HG02588 (cell line): Measurements from ENCODE around the gene ATF3.

Source experiments
- ATAC-seq: cut with Tn5 transposase; IDR thresholded peaks from one replicate; pipeline ENCODE4 v1.9.1; 2021; ENCODE audit warnings: mild to moderate bottlenecking, moderate library complexity; ENCODE audit not compliant: unreplicated experiment

Gene ATF3

DNA sequence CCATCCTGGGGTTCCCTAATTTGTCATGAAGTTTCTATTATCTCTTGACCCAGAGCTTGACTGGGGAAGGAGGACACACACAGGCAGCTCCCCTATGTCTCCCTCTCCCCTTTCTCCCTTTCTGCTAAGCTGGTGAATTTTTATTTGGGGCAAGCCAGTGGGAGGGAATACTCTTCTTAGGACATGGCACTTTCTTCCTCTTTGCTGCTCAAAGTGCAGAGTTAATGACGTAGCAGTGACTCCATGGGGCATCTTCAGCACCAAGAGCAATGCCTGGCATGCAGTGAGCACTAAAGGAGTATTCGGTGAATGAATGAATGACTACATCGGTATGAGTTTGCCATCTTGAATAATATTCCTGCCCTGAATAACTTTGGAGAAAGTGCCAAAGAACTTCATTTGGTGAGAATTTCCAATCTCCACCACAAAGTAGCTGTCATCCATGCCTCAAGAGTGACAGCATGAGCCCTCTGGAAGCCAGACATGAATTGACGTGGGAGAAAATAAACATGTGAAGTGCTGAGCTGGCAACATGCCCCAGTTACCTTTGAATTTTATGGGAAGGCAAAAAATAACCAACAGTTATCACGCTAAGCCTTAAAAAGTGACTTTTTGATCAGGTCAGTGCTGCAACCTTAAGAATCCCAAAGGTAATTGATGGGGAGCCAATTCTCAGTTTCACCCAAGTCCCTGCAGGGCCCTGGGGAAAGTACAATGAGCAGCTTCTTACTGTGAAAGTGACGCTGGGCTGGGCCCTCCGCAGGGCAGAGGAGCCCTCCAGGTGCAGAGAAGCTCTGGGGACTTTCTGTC, 22.1 kb upstream of the ATF3 start:
- ATAC-seq, result peak; percentile 98

DNA sequence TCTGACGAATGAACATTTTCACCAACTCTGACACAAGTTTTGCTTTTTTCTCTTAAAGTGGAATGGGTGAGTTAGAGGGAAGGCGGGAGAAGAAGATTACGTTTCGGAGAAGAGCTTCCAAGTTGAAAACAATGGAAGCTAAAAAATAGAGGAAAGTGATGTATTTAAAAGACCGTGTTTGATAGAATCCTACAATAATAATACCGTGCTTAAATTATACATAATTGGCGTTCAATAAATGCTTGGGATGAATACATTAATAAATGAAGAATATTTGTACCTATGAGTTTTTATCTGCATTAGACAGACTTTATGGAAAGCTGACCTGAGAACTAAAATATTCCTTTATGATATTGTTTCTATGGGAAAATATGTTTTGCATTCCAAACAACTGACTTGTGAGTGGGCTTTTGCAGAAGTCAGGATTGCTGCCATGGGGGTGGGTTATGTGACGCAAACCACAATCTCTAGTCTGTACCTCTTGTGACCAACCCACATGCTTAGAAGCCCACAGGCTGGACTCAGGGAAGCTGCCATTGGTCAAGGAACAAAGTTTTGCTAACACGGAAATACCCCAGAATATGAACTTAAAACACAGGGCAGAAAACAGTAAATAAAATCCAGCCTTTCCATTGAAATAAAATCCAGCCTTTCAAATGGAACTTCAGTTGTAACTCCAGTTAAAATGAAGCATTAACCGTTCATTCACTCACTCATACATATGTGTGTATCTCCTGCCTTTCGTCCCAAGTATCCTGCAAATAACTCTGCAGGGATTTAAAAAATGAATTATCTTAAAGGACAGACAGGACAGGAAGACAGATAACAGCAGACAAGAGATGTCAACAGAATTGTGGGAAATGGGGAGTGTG, 21.3 kb upstream of the ATF3 start:
- no peak for ATAC-seq

DNA sequence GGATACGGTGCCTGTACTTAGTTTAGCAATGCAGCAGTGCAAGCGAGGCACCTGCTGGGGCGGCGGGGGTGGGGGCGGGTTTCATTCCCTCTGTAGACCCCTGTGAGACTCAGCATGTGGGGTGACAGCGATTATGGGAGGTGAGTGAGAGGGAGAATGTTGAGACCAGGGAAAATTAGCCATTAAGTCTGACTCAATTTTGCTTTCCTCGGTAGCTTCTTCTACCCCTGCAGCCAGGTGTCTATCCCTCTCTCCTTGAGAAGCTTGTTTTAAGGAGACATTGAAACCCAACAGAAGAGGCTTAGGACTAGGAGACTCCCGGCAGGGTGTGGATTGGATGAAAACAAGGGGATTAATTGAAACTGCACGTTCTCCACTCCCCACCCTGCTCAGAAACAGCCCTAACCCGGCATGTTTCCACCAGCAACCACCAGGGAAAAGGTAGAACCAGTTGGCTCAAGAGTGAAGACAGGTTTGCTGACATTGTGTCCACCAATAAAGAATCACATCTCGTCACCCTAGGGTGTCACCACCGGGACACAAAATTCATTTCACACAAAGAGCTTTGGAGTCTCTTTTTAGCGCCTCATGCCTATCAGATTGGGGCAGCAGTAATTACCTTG, 20.6 kb upstream of the ATF3 start:
- no peak for ATAC-seq

DNA sequence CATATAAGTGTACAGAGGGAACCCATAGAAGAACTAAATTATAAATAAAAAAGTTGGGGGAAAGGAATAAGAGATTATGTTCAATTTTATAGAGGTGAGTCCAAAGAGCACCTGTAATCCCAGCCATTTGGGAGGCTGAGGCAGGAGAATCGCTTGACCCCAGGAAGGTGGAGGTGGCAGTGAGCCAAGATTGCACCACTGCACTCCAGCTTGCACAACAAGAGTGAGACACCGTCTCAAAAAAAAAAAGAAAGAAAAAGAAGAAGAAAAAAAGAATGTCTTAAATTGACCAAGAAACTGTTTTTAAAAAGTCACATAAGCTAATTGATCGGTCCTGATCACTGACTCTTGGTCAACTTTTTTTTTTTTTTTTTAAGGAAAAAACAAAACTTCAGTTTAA, 19.1 kb upstream of the ATF3 start:
- ATAC-seq, result no peak

DNA sequence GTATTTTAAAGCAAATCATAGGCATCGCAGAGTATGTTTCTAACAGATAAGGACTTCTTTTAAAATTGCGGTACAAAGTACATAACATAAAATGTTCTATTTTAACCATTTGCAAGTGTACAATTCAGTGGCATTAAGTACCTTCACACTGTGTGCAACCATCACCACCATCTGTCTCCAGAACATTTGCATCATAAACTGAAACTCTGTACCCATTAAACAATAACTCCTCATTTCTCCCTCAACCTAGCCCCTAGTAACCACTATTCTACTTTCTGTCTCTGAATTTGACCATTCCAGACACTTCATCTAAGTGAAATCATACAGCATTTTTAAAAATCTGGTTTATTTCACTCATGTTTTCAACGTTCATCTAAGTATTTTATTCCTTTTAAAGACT, 16.6 kb upstream of the ATF3 start:
- no peak for ATAC-seq

GRCh38 chr1:212593821-212594251, 14.7 kb upstream of the ATF3 start:
- no peak for ATAC-seq

- no peak for ATAC-seq
Observed at GRCh38 chr1:212594640-212595039, 13.9 kb upstream of the ATF3 start.

DNA sequence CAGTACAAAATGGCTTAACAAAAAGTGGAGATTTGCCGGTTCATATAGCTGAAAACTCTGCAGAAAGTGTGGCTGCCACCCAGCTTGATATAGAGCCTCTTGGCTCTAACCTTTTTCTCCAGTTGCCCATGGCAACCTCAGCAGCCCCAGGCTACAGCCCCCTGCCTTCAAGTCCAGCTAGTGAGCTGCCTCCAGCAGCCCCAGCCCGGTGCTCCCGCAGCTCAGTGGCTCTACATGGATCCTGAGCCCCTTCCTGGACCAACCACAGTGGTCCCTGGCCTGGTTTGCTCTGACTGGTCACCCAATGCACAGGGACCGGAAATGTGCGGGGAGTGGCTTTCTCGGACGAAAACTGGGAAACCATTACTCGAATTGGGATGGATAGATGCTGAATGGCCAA, 13.3 kb upstream of the ATF3 start:
- no peak for ATAC-seq

DNA sequence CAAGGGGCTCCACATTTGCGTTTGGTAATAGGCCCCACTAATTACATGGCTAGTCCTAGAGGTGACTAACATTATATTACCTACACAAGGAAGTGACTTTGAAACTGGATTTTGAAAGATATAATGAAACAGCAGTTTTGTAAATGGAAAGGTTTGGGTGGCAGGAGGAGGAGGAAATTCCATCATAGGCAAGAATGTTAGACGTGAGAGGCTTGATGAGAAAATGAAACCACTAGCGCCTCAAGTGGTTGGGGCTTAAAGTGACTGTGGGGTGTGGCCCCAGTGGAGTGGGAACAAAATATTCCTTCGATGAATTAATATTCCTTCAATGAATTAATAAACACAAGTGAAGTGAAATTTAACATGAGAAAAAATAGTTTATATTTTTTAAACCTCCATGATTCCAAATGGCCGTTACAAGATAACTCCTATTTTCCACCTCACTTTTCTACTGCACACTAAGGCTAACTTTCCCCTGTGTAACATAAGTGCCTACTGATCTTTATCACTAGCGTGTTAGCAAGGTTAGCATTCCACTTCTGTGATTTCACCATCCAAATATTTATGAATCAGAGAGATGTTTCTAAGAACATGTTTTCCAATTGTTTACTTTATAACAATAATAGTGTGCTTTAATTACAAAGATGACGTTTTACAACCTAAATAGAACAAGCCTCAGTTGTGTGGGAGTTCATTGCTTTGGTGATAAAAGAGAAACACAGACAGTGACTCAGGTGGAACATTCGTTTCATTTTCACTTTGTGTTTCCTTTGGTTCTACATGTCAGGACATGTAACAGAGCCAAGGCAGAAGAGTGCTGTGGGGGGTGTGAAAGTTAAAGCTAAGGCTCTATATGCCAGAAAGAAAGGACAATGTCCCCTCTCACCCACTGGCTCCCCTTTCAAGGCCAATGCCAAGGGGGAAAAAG, 12.5 kb upstream of the ATF3 start:
- peak; percentile 97 for ATAC-seq

DNA sequence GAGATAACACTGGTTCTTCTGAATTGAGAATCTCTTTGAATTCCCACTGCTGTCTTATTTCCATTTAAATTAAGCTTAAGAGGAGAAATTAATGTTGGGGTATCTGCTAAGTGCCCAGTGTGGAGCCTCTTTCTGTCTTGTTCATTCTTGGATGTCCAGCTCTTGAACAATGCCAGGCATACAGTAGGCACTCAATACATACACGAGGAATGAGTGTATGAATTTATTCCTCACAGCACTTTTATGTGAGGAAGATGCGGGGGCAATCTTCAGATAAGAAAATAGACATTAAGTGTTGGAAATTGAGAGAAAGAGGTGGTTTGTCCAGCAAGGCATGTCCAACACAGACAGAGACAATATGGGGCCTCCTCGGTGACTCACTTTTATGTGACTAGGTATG, 11.8 kb upstream of the ATF3 start:
- no peak for ATAC-seq

DNA sequence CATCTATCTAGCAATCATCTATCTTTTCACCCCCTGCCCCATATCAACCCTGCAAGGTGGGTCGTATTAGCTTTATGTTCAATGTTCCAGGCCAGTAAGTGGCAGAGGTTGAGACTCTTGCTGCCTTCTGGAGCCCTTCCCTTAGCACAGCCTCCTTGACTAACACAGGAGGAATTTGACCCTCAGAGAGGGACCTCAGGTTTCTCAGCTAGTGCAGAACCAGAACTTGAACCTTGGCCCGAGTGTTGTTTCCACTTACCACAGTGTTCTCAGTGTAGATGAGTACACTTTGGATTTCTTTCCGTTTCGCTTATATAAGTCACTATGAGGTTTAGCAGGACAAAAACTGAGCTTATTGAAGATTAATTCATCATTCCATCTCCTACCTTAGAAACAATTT, 11.1 kb upstream of the ATF3 start:
- no peak for ATAC-seq

DNA sequence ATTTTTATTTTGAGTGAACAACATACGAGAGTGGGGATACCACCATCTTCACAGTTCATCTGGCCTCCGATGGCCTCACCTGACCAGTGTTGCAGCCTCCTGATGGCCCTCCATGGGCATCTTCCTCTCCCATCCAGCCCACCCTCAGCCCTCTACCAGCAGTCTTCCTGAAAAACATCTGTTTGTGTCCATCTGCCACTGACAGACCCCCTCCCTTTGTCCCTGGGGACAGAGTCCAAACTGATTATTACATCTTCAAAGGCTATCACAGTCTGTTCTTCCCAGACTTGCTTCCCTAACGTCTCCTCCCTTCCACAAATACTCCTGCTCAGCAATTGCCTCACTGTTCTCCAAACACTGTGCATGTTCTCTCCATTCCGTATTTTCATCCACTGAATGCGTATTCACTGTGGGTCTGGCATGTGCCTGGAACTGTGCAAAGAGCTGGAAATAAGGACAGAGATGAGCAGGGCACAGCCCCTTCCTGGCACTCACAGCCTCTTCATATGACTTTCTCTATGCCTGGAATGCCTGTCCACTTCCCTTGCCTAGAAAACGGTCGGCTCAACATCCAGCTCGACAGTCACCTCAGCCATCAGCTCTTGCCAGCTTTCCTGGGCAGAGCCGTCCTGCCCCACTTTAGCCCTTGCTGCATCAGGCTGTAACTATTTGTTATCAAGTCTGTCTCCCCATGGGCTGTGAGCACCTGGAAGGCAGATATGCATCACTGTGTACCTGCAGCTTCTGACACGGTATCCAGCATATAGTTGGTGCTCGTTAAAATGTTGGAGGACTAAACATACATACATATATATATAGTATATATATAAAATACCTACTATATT, 8.3 kb upstream of the ATF3 start:
- ATAC-seq, result no peak

DNA sequence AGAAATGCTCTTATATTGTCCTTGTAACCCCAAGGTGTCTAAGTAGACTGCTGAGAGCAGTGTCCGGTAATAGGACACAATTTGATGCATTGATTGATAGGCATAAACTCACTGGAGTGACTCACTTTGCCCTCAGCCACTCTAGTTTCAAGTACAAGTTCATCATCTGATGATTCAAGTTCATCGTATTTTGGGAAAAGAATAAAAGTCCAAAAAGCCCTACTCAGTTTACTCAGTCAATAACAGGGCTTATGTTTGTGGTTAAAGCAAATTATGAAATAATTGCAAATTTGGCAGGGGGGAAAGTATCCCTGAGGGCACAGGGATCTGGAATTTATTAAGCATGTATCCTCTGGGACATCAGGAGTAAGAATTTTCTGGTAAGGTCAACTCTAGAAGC, 7.6 kb upstream of the ATF3 start:
- ATAC-seq, result no peak

DNA sequence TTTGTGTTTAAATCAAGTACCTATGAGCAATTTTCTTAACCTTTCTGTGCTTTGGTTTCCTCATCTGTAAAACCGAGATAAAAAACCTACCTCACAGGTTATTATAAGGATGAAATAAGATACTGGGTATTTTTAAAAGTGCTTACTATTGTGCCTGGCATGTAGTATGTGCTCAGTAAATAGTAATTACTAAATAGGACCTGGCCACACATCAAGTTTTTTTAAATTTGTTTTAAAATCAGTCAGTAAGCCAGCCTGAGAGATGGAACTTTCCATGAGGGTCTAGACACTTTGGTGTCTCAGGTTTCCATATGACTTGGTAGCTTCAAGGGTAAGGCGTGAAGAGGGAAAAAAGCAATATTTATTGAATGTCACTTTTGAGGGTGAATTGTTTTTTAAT, 7.0 kb upstream of the ATF3 start:
- no peak for ATAC-seq

- no peak for ATAC-seq
Observed at GRCh38 chr1:212605441-212606394, 2.8 kb upstream of the ATF3 start.

DNA sequence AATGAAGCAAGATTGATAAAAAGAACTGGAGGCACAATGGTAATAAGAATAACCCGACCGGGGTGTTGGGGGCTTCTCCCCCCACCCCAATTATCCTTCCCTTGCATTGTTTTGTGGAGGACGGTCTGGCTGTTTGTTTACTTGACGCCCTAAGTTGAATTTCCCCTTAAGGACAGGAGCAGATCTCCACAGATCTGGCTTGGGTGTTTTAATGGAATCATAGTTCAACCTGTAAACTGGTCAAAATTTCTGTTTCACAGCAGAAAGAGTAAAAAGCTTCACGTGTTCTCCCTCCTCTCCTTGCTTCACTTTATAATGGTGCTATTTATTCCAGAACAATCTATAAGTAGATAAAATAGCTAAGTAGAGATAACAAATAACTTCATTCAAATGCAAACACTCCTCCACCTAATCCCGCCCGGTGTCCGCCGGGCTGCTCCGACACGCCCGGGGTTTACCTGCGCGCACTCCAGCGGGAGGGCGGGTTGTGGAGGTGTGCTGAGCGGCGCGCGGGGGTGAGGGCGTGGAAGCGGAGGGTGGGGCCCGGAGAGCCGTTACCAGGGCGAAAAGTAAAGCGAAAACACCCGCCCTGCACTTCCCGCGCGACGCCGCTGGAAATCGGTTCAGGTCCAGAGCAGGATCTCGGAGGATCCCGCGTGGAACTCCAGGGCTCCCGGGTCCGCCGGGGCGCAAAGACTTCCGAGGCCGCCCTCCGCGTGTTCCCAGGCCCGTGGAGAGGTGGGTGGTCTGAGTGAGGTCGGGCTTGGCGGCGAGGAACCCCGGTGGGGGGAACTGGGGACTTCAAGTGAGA, 2.0 kb upstream of the ATF3 start:
- no peak for ATAC-seq

GRCh38 chr1:212607206-212607912, 1.2 kb upstream of the ATF3 start:
- peak; percentile 10 for ATAC-seq
